NCI-H446 (cell line): Measurements from ENCODE around the gene GID8.

Source experiments
- DNase-seq, 2 experiments: peaks; one replicate each; lab custom pipeline; 2025; lab: John Stamatoyannopoulos, UW

GID8 gene

GRCh38 chr20:62986257-62986800, 48.4 kb downstream of the GID8 start:
- no peak for DNase-seq

- no peak for DNase-seq
Measured at GRCh38 chr20:62987114-62987513, 49.2 kb downstream of the GID8 start.

- DNase-seq, result no peak
Measured at GRCh38 chr20:62989201-62989601, 51.3 kb downstream of the GID8 start.

- DNase-seq, result no peak
Measured at GRCh38 chr20:62990306-62990825, 52.4 kb downstream of the GID8 start.

GRCh38 chr20:62991196-62991807, 53.4 kb downstream of the GID8 start:
- DNase-seq, result no peak

GRCh38 chr20:62991863-62992262, 53.9 kb downstream of the GID8 start:
- no peak for DNase-seq

- no peak for DNase-seq
Measured at GRCh38 chr20:62993856-62994494, 56.0 kb downstream of the GID8 start.

- DNase-seq, result no peak
Measured at GRCh38 chr20:62994869-62995281, 56.9 kb downstream of the GID8 start.

GRCh38 chr20:62995481-62995880, 57.5 kb downstream of the GID8 start:
- DNase-seq, result no peak

GRCh38 chr20:62995898-62996595, 58.1 kb downstream of the GID8 start:
- DNase-seq, result no peak

- no peak for DNase-seq
Measured at GRCh38 chr20:62996596-62996982, 58.6 kb downstream of the GID8 start.

GRCh38 chr20:62997417-62998035, 59.6 kb downstream of the GID8 start:
- no peak for DNase-seq
